ENCODE results near the gene SMG9.

Gene SMG9

GRCh38 chr19:43720936-43721335 is 33.8 kb downstream of the SMG9 start:
- no peaks in the 10 kb centered on the region for H4K20me1 ChIP-seq (ENCODE audit: insufficient read depth, low read length)
- no peaks in the 10 kb centered on the region for H3K4me1 ChIP-seq (ENCODE audit: low read length)
- no peak overlapping the region for H3K4me3 ChIP-seq (ENCODE audit: low read length)
- H3K9ac ChIP-seq (ENCODE audit: low read length): no peak overlapping the region
- no peak overlapping the region for H3K4me2 ChIP-seq (ENCODE audit: low read depth, low read length)
- no peaks in the 10 kb centered on the region for H3K9me2 ChIP-seq (replicated peaks; ENCODE audit: insufficient read depth, low read length)
- no peaks in the 10 kb centered on the region for H3K9me3 ChIP-seq (replicated peaks; ENCODE audit: insufficient read depth, low read length)
- no peaks in the 10 kb centered on the region for H3F3A ChIP-seq (ENCODE audit: insufficient read depth, low read length)
- no peaks in the 10 kb centered on the region for H3K79me2 ChIP-seq (ENCODE audit: low read length)
- no peak overlapping the region for H2AFZ ChIP-seq (ENCODE audit: low read length)
- H3K27ac ChIP-seq (ENCODE audit: low read length): no peak overlapping the region
- H3K27me3 ChIP-seq (replicated peaks; ENCODE audit: insufficient read depth, low read length): peaks cover 30% of the 10 kb centered on the region
- no peak for TF ChIP-seq EZH2phosphoT487 (IDR thresholded peaks at IDR 0.05; ENCODE audit: low read length)
- no peak for TF ChIP-seq EZH2 (optimal IDR thresholded peaks at IDR 0.05; ENCODE audit: low read depth, low read length)
- no peak for TF ChIP-seq CTCF (IDR thresholded peaks at IDR 0.05; ENCODE audit: low read length)
- DNase-seq: no peak
- no peaks in the 10 kb centered on the region for H3K36me3 ChIP-seq (replicated peaks; ENCODE audit: insufficient read depth, low read length)

GRCh38 chr19:43719918-43720317 is 34.8 kb downstream of the SMG9 start:
- H3K9me3 ChIP-seq (replicated peaks; ENCODE audit: insufficient read depth, low read length): no peaks in the 10 kb centered on the region
- no peak overlapping the region for H2AFZ ChIP-seq (ENCODE audit: low read length)
- H3K36me3 ChIP-seq (replicated peaks; ENCODE audit: insufficient read depth, low read length): no peaks in the 10 kb centered on the region
- no peak overlapping the region for H3K27ac ChIP-seq (ENCODE audit: low read length)
- no peaks in the 10 kb centered on the region for H3K79me2 ChIP-seq (ENCODE audit: low read length)
- no peaks in the 10 kb centered on the region for H3K9me2 ChIP-seq (replicated peaks; ENCODE audit: insufficient read depth, low read length)
- H3F3A ChIP-seq (ENCODE audit: insufficient read depth, low read length): no peaks in the 10 kb centered on the region
- DNase-seq: no peak
- H3K4me2 ChIP-seq (ENCODE audit: low read depth, low read length): no peak overlapping the region
- H3K4me3 ChIP-seq (ENCODE audit: low read length): no peak overlapping the region
- H4K20me1 ChIP-seq (ENCODE audit: insufficient read depth, low read length): no peaks in the 10 kb centered on the region
- H3K27me3 ChIP-seq (replicated peaks; ENCODE audit: insufficient read depth, low read length): peaks cover 30% of the 10 kb centered on the region
- no peak for TF ChIP-seq CTCF (IDR thresholded peaks at IDR 0.05; ENCODE audit: low read length)
- no peak for TF ChIP-seq EZH2 (optimal IDR thresholded peaks at IDR 0.05; ENCODE audit: low read depth, low read length)
- TF ChIP-seq EZH2phosphoT487 (IDR thresholded peaks at IDR 0.05; ENCODE audit: low read length): no peak
- H3K9ac ChIP-seq (ENCODE audit: low read length): no peak overlapping the region
- H3K4me1 ChIP-seq (ENCODE audit: low read length): no peaks in the 10 kb centered on the region

GRCh38 chr19:43719378-43719868 is 35.3 kb downstream of the SMG9 start:
- no peaks in the 10 kb centered on the region for H3F3A ChIP-seq (ENCODE audit: insufficient read depth, low read length)
- no peak overlapping the region for H2AFZ ChIP-seq (ENCODE audit: low read length)
- H3K79me2 ChIP-seq (ENCODE audit: low read length): no peaks in the 10 kb centered on the region
- peaks cover 30% of the 10 kb centered on the region for H3K27me3 ChIP-seq (replicated peaks; ENCODE audit: insufficient read depth, low read length)
- no peaks in the 10 kb centered on the region for H4K20me1 ChIP-seq (ENCODE audit: insufficient read depth, low read length)
- no peak overlapping the region for H3K4me3 ChIP-seq (ENCODE audit: low read length)
- no peak overlapping the region for H3K27ac ChIP-seq (ENCODE audit: low read length)
- H3K36me3 ChIP-seq (replicated peaks; ENCODE audit: insufficient read depth, low read length): no peaks in the 10 kb centered on the region
- no peaks in the 10 kb centered on the region for H3K9me2 ChIP-seq (replicated peaks; ENCODE audit: insufficient read depth, low read length)
- no peak overlapping the region for H3K9ac ChIP-seq (ENCODE audit: low read length)
- no peak for DNase-seq
- no peaks in the 10 kb centered on the region for H3K4me1 ChIP-seq (ENCODE audit: low read length)
- no peaks in the 10 kb centered on the region for H3K9me3 ChIP-seq (replicated peaks; ENCODE audit: insufficient read depth, low read length)
- TF ChIP-seq CTCF (IDR thresholded peaks at IDR 0.05; ENCODE audit: low read length) (no peak), EZH2 (optimal IDR thresholded peaks at IDR 0.05; ENCODE audit: low read depth, low read length) (no peak), EZH2phosphoT487 (IDR thresholded peaks at IDR 0.05; ENCODE audit: low read length) (no peak)
- no peak overlapping the region for H3K4me2 ChIP-seq (ENCODE audit: low read depth, low read length)

Measured in MM.1S (cell line).